Measurements from ENCODE around the gene PYGM. TPM values are rescaled to one million over a fixed set of nuclear protein-coding genes. Genes with fewer than 3 reads are reported as not detected.
A peak's percentile ranks its signal among the peaks of the same experiment; 100 is the strongest.

PYGM gene
- total and polyA plus RNA-seq, 2 of the 13 experiments (the other 11 are each of a cell fraction or from before 2014, with no cell fraction given), result 0.11 to 0.12 TPM

- TF ChIP-seq BRD4 (CRISPR knock-in tag; IDR thresholded peaks at IDR 0.05) (no peak), ZNF468 (CRISPR knock-in tag; IDR thresholded peaks at IDR 0.05) (no peak), ZFP91 (CRISPR knock-in tag; IDR thresholded peaks at IDR 0.05; ENCODE audit: borderline replicate concordance) (0 out of 2 replicates have a peak, but pooled peaks have one; percentile 12), ZNF12 (CRISPR knock-in tag; IDR thresholded peaks at IDR 0.05) (no peak), ZBTB40 (IDR thresholded peaks at IDR 0.05) (no peak), ZBTB40 (CRISPR knock-in tag; IDR thresholded peaks at IDR 0.05) (no peak), ZNF530 (CRISPR knock-in tag; IDR thresholded peaks at IDR 0.05; ENCODE audit: low read depth) (no peak), HMGXB3 (CRISPR knock-in tag; IDR thresholded peaks at IDR 0.05; ENCODE audit: borderline replicate concordance) (no peak), ZNF558 (CRISPR knock-in tag; IDR thresholded peaks at IDR 0.05; ENCODE audit: borderline replicate concordance) (no peak), ZBTB39 (CRISPR knock-in tag; IDR thresholded peaks at IDR 0.05) (no peak), YEATS2 (CRISPR knock-in tag; IDR thresholded peaks at IDR 0.05; ENCODE audit: borderline replicate concordance) (no peak)
Measured at GRCh38 chr11:64796047-64796756, 36.4 kb upstream of the PYGM start (continued).

Measured in HepG2 (cell line).